GM18519 (cell line): ENCODE measurements around the gene HAUS6.
"Not testable (repeated sequence)": the region's sequence is repeated elsewhere in the genome, so short reads cannot be mapped to it uniquely, and the experiment has no call there.

ENCODE experiments used
- ATAC-seq: cut with Tn5 transposase; IDR thresholded peaks from one replicate; pipeline ENCODE4 v1.9.1; 2021; ENCODE audit warnings: mild to moderate bottlenecking, moderate library complexity; ENCODE audit not compliant: unreplicated experiment, low FRiP score

The HAUS6 gene

GRCh38 chr9:19102631-19103345 lies at the start of gene HAUS6:
Gene HAUS6, minus strand, starts transcription at chr9:19102904. Its CDS starts 253 bp downstream, at chr9:19102651.
- peak; percentile 98 for ATAC-seq

- not testable (repeated sequence) for ATAC-seq
These were observed 49.4 kb upstream of the HAUS6 start for GRCh38 chr9:19152160-19152498.

GRCh38 chr9:19151425-19152159 lies 48.9 kb upstream of the HAUS6 start:
- no peak for ATAC-seq

- no peak for ATAC-seq
These were observed 46.5 kb upstream of the HAUS6 start for GRCh38 chr9:19149230-19149629.

GRCh38 chr9:19148187-19148586 lies 45.5 kb upstream of the HAUS6 start:
- no peak for ATAC-seq

GRCh38 chr9:19146441-19147024 lies 43.8 kb upstream of the HAUS6 start:
- ATAC-seq: no peak

GRCh38 chr9:19145881-19146280 lies 43.2 kb upstream of the HAUS6 start:
- ATAC-seq: no peak

- no peak for ATAC-seq
These were observed 37.6 kb upstream of the HAUS6 start for GRCh38 chr9:19140259-19140658.

GRCh38 chr9:19138084-19138483 lies 35.4 kb upstream of the HAUS6 start:
- ATAC-seq: no peak

GRCh38 chr9:19137282-19137681 lies 34.6 kb upstream of the HAUS6 start:
- ATAC-seq: no peak

GRCh38 chr9:19136129-19136528 lies 33.4 kb upstream of the HAUS6 start:
- ATAC-seq: no peak

- peak; percentile 51 for ATAC-seq
These were observed 31.0 kb upstream of the HAUS6 start for GRCh38 chr9:19133549-19134345.

- no peak for ATAC-seq
These were observed 27.7 kb upstream of the HAUS6 start for GRCh38 chr9:19130436-19130835.

- ATAC-seq: no peak
These were observed 25.3 kb upstream of the HAUS6 start for GRCh38 chr9:19127871-19128500.

- ATAC-seq: no peak
These were observed 21.7 kb upstream of the HAUS6 start for GRCh38 chr9:19124430-19124793.

- no peak for ATAC-seq
These were observed 19.9 kb upstream of the HAUS6 start for GRCh38 chr9:19122490-19123042.

- no peak for ATAC-seq
These were observed 18.2 kb upstream of the HAUS6 start for GRCh38 chr9:19120877-19121276.

GRCh38 chr9:19119801-19120440 lies 17.2 kb upstream of the HAUS6 start:
- ATAC-seq: no peak

- ATAC-seq: no peak
These were observed 16.5 kb upstream of the HAUS6 start for GRCh38 chr9:19119246-19119645.
